Natural killer cell treated with Interleukin-12 subunit alpha and Interleukin-12 subunit beta and Interleukin-15 and Interleukin-18, amount 100 ng/mL, for 72 hours (primary cell): ENCODE results near the gene PPFIA1. TPM values are rescaled to one million over a fixed set of nuclear protein-coding genes. Genes with fewer than 3 reads are reported as not detected.

Experiments used
- ATAC-seq, 2 donors: fragments of 150-1000 bp; cut with Tn5 transposase in 1 of 2; sonication (Bioruptor Pico), chemical (Tn5 transposase) in 1 of 2; 2 replicates each; pipeline ENCODE4 v1.10.0; 2021
- DNase-seq: peaks from one replicate; pipeline ENCODE4 v3.0.0; 2022; ENCODE audit warnings: low spot score
- H3K27ac Mint-ChIP-seq, 2 donors: 1 replicate in 1 of 2; 2 replicates in 1 of 2; pipeline ENCODE4 v1.8.0; 2022; ENCODE audit warnings: mixed read lengths in 2 of 2, mild to moderate bottlenecking in 1 of 2, moderate library complexity in 1 of 2
- H3K27me3 Mint-ChIP-seq, 2 donors: 1 replicate in 1 of 2; 2 replicates in 1 of 2; pipeline ENCODE4 v1.8.0; 2022; ENCODE audit warnings: mixed read lengths in 2 of 2
- H3K36me3 Mint-ChIP-seq: one replicate; pipeline ENCODE4 v1.8.0; 2022; ENCODE audit warnings: mixed read lengths
- H3K4me1 Mint-ChIP-seq, 2 donors: 1 replicate in 1 of 2; 2 replicates in 1 of 2; pipeline ENCODE4 v1.8.0; 2022; ENCODE audit warnings: low read depth in 2 of 2, mixed read lengths in 2 of 2, mild to moderate bottlenecking in 1 of 2
- H3K4me3 Mint-ChIP-seq: one replicate; pipeline ENCODE4 v1.8.0; 2022; ENCODE audit warnings: mixed read lengths
- H3K9me3 Mint-ChIP-seq: 2 replicates; pipeline ENCODE4 v1.8.0; 2022; ENCODE audit warnings: mixed read lengths
- total RNA-seq, 2 donors: library from RNA; stranded (reverse); gene quantifications; one replicate each; pipeline ENCODE4 v1.2.3, GENCODE V29; 2022

PPFIA1 gene
- total RNA-seq, result 10 to 100 TPM; 43.4 to 60.0 TPM

- peak within 1 kb of the TSS; percentile 55 to 92 for H3K27ac Mint-ChIP-seq
- H3K4me1 Mint-ChIP-seq, result peaks cover 23 to 25% of the 10 kb centered on the region in 2 donors
- DNase-seq (peak; percentile 97), ATAC-seq (peak; percentile 98 to 99)
- peak within 1 kb of the TSS; percentile 97 for H3K4me3 Mint-ChIP-seq
- H3K9me3 Mint-ChIP-seq, result no peaks in the 10 kb centered on the region
- peaks cover 8 to 10% of the 10 kb centered on the region in 2 donors for H3K27me3 Mint-ChIP-seq
- H3K36me3 Mint-ChIP-seq, result peaks cover 9% of the 10 kb centered on the region
Measured at GRCh38 chr11:70270104-70270876, at the start of gene PPFIA1. TSS of gene PPFIA1 (plus strand) at chr11:70270690. CDS start at chr11:70272173, 1,483 bp downstream.

DNA sequence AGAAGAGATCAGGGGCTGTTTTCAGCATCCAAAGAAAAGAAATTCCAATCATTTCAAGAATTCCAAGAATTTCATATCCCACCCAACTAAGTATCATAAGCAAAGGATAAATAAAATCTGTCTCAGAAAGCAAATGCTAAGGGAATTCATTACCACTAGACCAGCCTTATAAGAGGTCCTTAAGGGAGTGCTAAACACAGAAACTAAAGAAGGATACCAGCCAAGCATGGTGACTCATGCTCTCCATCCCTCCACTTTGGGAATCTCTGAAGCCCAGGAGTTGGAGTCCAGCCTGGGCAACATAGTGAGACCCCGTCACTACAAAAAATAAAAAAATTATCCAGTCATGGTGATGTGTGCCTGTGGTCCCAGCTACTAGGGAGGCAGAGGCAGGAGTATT, 49.6 kb upstream of the PPFIA1 start:
- H3K27me3 Mint-ChIP-seq, result peaks cover 24 to 32% of the 10 kb centered on the region in 2 donors
- H3K4me3 Mint-ChIP-seq, result no peak overlapping the region
- H3K9me3 Mint-ChIP-seq, result no peaks in the 10 kb centered on the region
- H3K4me1 Mint-ChIP-seq, result peaks cover 0 to 3% of the 10 kb centered on the region in 2 donors
- DNase-seq, result no peak
- no peak for ATAC-seq
- no peaks in the 10 kb centered on the region for H3K36me3 Mint-ChIP-seq
- H3K27ac Mint-ChIP-seq, result no peak overlapping the region

DNA sequence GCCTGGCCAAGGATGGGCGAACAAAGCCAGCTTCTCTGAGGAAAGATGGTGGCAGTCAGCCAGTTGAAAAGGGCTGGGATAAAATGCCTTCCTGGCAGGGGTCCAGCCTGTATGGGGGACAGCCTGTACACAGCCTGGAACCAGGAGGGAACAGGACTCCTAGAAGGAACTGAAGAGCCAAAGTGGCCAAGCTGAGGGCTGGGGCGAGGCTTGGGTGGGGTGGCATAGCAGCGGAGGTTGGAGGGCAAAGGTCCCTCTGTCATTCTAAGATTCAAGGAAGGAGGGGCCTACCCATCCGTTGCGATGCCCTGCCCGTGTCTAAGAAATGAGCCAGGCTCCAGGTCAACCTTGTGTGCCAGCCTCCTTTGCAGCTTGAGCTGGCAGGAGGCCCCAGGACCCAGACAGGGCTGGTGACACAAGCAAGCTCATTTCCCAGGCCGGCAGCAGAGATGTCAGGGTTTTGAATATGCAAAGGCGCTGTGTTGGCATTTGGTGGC, 44.8 kb upstream of the PPFIA1 start:
- no peak overlapping the region for H3K27ac Mint-ChIP-seq
- H3K9me3 Mint-ChIP-seq, result no peaks in the 10 kb centered on the region
- no peaks in the 10 kb centered on the region for H3K4me1 Mint-ChIP-seq
- peaks cover 4 to 8% of the 10 kb centered on the region in 2 donors for H3K27me3 Mint-ChIP-seq
- H3K36me3 Mint-ChIP-seq, result no peaks in the 10 kb centered on the region
- ATAC-seq (peak in 1 of 2 donors; percentile 24), DNase-seq (no peak)
- H3K4me3 Mint-ChIP-seq, result no peak overlapping the region

DNA sequence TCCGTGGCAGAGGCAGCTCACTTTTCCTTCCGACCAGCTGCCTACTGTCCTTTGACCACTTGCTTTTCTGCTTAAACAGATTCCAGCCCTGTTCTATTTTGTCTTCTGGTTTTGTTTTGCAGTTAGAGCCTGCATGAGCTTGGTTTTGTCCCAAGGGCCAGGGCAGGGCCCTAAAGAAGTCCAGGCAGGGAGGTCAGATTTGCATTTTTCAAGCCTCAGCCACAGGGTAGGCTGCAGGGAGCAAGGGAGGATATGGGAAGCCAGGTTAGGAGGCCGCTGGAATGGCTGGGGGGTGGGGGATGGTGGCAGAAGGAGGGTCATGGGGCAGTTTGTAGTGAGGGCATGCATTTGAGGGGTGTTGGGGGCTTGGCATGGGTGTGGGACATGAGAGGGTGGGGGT, 44.3 kb upstream of the PPFIA1 start:
- DNase-seq (no peak), ATAC-seq (no peak)
- no peak overlapping the region for H3K27ac Mint-ChIP-seq
- H3K4me1 Mint-ChIP-seq, result no peaks in the 10 kb centered on the region
- no peaks in the 10 kb centered on the region for H3K36me3 Mint-ChIP-seq
- H3K4me3 Mint-ChIP-seq, result no peak overlapping the region
- H3K27me3 Mint-ChIP-seq, result peaks cover 4 to 8% of the 10 kb centered on the region in 2 donors
- H3K9me3 Mint-ChIP-seq, result no peaks in the 10 kb centered on the region

- no peak overlapping the region for H3K27ac Mint-ChIP-seq
- H3K4me3 Mint-ChIP-seq, result no peak overlapping the region
- ATAC-seq, result no peak
- no peaks in the 10 kb centered on the region for H3K4me1 Mint-ChIP-seq
- no peak for DNase-seq
- peaks cover 4 to 8% of the 10 kb centered on the region in 2 donors for H3K27me3 Mint-ChIP-seq
- no peaks in the 10 kb centered on the region for H3K9me3 Mint-ChIP-seq
- no peaks in the 10 kb centered on the region for H3K36me3 Mint-ChIP-seq
Measured at GRCh38 chr11:70226967-70227366, 43.5 kb upstream of the PPFIA1 start.

- Mint-ChIP-seq H3K27me3 (peaks cover 0 to 8% of the 10 kb centered on the region in 2 donors), H3K9me3 (no peaks in the 10 kb centered on the region), H3K4me1 (no peaks in the 10 kb centered on the region), H3K36me3 (no peaks in the 10 kb centered on the region), H3K4me3 (no peak overlapping the region), H3K27ac (no peak overlapping the region)
- DNase-seq, result no peak
- no peak for ATAC-seq
Measured at GRCh38 chr11:70229737-70230136, 40.8 kb upstream of the PPFIA1 start.

- H3K4me3 Mint-ChIP-seq, result no peak overlapping the region
Measured at GRCh38 chr11:70230151-70230839, 40.2 kb upstream of the PPFIA1 start.

DNA sequence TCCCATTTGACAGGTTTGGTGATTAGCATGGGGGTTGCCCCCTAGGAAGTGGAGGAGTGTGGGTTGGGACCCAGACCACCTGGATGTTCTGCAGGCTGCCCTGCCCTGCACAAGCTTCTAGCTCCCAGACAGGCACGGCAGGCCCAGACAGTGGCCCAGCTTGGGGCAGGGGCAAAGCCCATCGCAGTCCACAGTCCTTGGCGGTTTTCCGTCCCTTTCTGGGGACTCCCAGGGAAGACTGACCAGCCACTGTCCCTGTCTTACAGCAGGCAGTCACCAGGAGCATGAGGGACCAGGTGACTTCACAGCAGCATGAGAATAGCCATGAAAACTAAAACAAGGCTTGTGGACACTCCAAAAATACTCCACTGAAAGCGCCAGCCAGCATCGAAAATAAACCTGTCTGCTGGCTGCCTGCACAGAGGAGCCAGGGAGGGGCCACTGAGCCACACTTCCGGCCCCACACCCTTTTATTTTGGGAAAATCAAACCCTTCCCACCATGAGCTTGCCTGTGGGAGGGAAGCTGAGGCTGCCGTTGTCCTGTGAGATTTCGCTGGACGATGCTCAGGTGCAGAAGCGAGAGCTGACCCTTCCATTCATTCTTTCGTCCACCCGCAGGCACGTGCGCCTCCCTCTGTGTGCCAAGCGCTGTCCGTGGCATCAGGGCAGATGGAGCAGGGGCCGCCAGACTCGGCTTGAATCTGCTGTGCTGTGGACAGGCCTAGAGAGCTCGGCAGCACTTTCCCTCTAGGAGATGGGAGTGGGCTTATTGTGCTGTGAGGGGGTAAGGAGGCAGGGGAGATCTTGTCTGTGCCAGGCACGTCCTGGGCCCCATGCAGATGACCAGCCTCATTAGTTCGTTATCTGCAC, 39.4 kb upstream of the PPFIA1 start:
- Mint-ChIP-seq H3K4me1 (no peaks in the 10 kb centered on the region), H3K4me3 (no peak overlapping the region)

More at GRCh38 chr11:70230151-70230839, 40.2 kb upstream of the PPFIA1 start:
- Mint-ChIP-seq H3K4me1 (no peaks in the 10 kb centered on the region), H3K27ac (no peak overlapping the region), H3K27me3 (peaks cover 0 to 8% of the 10 kb centered on the region in 2 donors), H3K9me3 (no peaks in the 10 kb centered on the region), H3K36me3 (no peaks in the 10 kb centered on the region)
- no peak for ATAC-seq
- no peak for DNase-seq

GRCh38 chr11:70233034-70233433, 37.5 kb upstream of the PPFIA1 start:
- no peaks in the 10 kb centered on the region for H3K4me1 Mint-ChIP-seq
- DNase-seq (no peak), ATAC-seq (no peak)
- H3K27me3 Mint-ChIP-seq, result peaks cover 6% of the 10 kb centered on the region in 2 donors
- H3K4me3 Mint-ChIP-seq, result no peak overlapping the region
- H3K27ac Mint-ChIP-seq, result no peak overlapping the region
- H3K36me3 Mint-ChIP-seq, result no peaks in the 10 kb centered on the region
- no peaks in the 10 kb centered on the region for H3K9me3 Mint-ChIP-seq

More for the DNA sequence above, 39.4 kb upstream of the PPFIA1 start:
- H3K27me3 Mint-ChIP-seq, result peaks cover 0 to 8% of the 10 kb centered on the region in 2 donors
- H3K27ac Mint-ChIP-seq, result no peak overlapping the region
- H3K9me3 Mint-ChIP-seq, result no peaks in the 10 kb centered on the region
- ATAC-seq (no peak), DNase-seq (no peak)
- H3K36me3 Mint-ChIP-seq, result no peaks in the 10 kb centered on the region

- Mint-ChIP-seq H3K4me1 (no peaks in the 10 kb centered on the region), H3K36me3 (no peaks in the 10 kb centered on the region), H3K27me3 (peaks cover 6 to 7% of the 10 kb centered on the region in 2 donors), H3K9me3 (no peaks in the 10 kb centered on the region), H3K27ac (no peak overlapping the region), H3K4me3 (no peak overlapping the region)
- DNase-seq, result no peak
- peak in 1 of 2 donors; percentile 38 for ATAC-seq
Measured at GRCh38 chr11:70233511-70233934, 37.0 kb upstream of the PPFIA1 start.

GRCh38 chr11:70233962-70234361, 36.5 kb upstream of the PPFIA1 start:
- H3K4me1 Mint-ChIP-seq, result no peaks in the 10 kb centered on the region
- DNase-seq (no peak), ATAC-seq (no peak)
- H3K27ac Mint-ChIP-seq, result no peak overlapping the region
- H3K9me3 Mint-ChIP-seq, result no peaks in the 10 kb centered on the region
- peaks cover 6 to 7% of the 10 kb centered on the region in 2 donors for H3K27me3 Mint-ChIP-seq
- H3K36me3 Mint-ChIP-seq, result no peaks in the 10 kb centered on the region
- no peak overlapping the region for H3K4me3 Mint-ChIP-seq

GRCh38 chr11:70240337-70240736, 30.2 kb upstream of the PPFIA1 start:
- no peaks in the 10 kb centered on the region for H3K36me3 Mint-ChIP-seq
- no peaks in the 10 kb centered on the region for H3K9me3 Mint-ChIP-seq
- peaks cover 30 to 34% of the 10 kb centered on the region in 2 donors for H3K27me3 Mint-ChIP-seq
- no peak for DNase-seq
- H3K27ac Mint-ChIP-seq, result no peak overlapping the region
- ATAC-seq, result no peak
- no peak overlapping the region for H3K4me3 Mint-ChIP-seq
- no peaks in the 10 kb centered on the region for H3K4me1 Mint-ChIP-seq

GRCh38 chr11:70241709-70242108, 28.8 kb upstream of the PPFIA1 start:
- H3K4me1 Mint-ChIP-seq, result no peaks in the 10 kb centered on the region
- H3K36me3 Mint-ChIP-seq, result no peaks in the 10 kb centered on the region
- H3K4me3 Mint-ChIP-seq, result no peak overlapping the region
- H3K9me3 Mint-ChIP-seq, result no peaks in the 10 kb centered on the region
- ATAC-seq (no peak), DNase-seq (no peak)
- H3K27me3 Mint-ChIP-seq, result peaks cover 30 to 41% of the 10 kb centered on the region in 2 donors
- H3K27ac Mint-ChIP-seq, result no peak overlapping the region
